Measurements from ENCODE around the gene NUDT12. TPM values are rescaled to one million over a fixed set of nuclear protein-coding genes. Genes with fewer than 3 reads are reported as not detected.

Gene NUDT12
- total RNA-seq, 4 donors from 2014 or later, result 24.6 to 48.2 (median 28.9) TPM

GRCh38 chr5:103542441-103542840, 20.1 kb downstream of the NUDT12 start:
- Histone ChIP-seq H3K4me1 (peaks cover 3 to 5% of the 10 kb centered on the region in 2 donors), H3K27me3 (no peaks in the 10 kb centered on the region), H3K4me3 (replicated peaks in 1 of 3) (no peak overlapping the region), H3K9me3 (no peaks in the 10 kb centered on the region), H3K27ac (no peak overlapping the region), H3K36me3 (no peaks in the 10 kb centered on the region)
- DNase-seq, result no peak
- intact Hi-C loops (cut with DNase I), result no loop called here
- TF ChIP-seq POLR2A (IDR thresholded peaks at IDR 0.05), result no peak
- no peak for TF ChIP-seq CTCF (IDR thresholded peaks at IDR 0.05)

GRCh38 chr5:103541569-103541968, 21.0 kb downstream of the NUDT12 start:
- Histone ChIP-seq H3K27me3 (no peaks in the 10 kb centered on the region), H3K27ac (no peak overlapping the region), H3K4me3 (replicated peaks in 1 of 3) (no peak overlapping the region), H3K36me3 (no peaks in the 10 kb centered on the region), H3K9me3 (no peaks in the 10 kb centered on the region), H3K4me1 (no peaks in the 10 kb centered on the region)
- no peak for TF ChIP-seq CTCF (IDR thresholded peaks at IDR 0.05)
- 79 to 80% methylated on average over 3 of the region's 3 CpGs for WGBS, 2 donors
- DNase-seq, result no peak
- intact Hi-C loops (cut with DNase I), result no loop called here

GRCh38 chr5:103541114-103541513, 21.5 kb downstream of the NUDT12 start:
- Histone ChIP-seq H3K4me1 (no peaks in the 10 kb centered on the region), H3K4me3 (replicated peaks in 1 of 3) (no peak overlapping the region), H3K9me3 (no peaks in the 10 kb centered on the region), H3K27me3 (no peaks in the 10 kb centered on the region), H3K27ac (no peak overlapping the region), H3K36me3 (no peaks in the 10 kb centered on the region)
- WGBS, 2 donors, result 91 to 95% methylated on average over 2 of the region's 2 CpGs
- no peak for DNase-seq
- intact Hi-C loops (cut with DNase I), result no loop called here
- TF ChIP-seq CTCF (IDR thresholded peaks at IDR 0.05) (no peak), POLR2A (IDR thresholded peaks at IDR 0.05) (no peak)

- DNase-seq, result no peak
- Histone ChIP-seq H3K4me3 (replicated peaks in 1 of 3) (no peak overlapping the region), H3K27me3 (no peaks in the 10 kb centered on the region), H3K4me1 (no peaks in the 10 kb centered on the region), H3K27ac (no peak overlapping the region), H3K36me3 (no peaks in the 10 kb centered on the region), H3K9me3 (no peaks in the 10 kb centered on the region)
- intact Hi-C loops (cut with DNase I), result no loop called here
- no peak for TF ChIP-seq POLR2A (IDR thresholded peaks at IDR 0.05)
- TF ChIP-seq CTCF (IDR thresholded peaks at IDR 0.05), result no peak
- WGBS, 2 donors, result 62 to 69% methylated on average over 3 of the region's 3 CpGs
These were observed 22.9 kb downstream of the NUDT12 start for GRCh38 chr5:103539376-103540330.

GRCh38 chr5:103532086-103532734, 30.4 kb downstream of the NUDT12 start:
- no peak for DNase-seq
- TF ChIP-seq CTCF (IDR thresholded peaks at IDR 0.05), result no peak
- Histone ChIP-seq H3K4me1 (no peaks in the 10 kb centered on the region), H3K27ac (no peak overlapping the region), H3K9me3 (no peaks in the 10 kb centered on the region), H3K4me3 (replicated peaks in 1 of 3) (no peak overlapping the region), H3K36me3 (no peaks in the 10 kb centered on the region), H3K27me3 (no peaks in the 10 kb centered on the region)
- WGBS, 2 donors, result 77 to 79% methylated on average over 2 of the region's 2 CpGs
- intact Hi-C loops (cut with DNase I), result no loop called here

Data from thyroid gland (tissue), 4 donors.